AG09319 (cell line): ENCODE data around the gene LCNL1.
A peak's percentile ranks its signal among the peaks of the same experiment; 100 is the strongest.
"Not testable (repeated sequence)": the region's sequence is repeated elsewhere in the genome, so short reads cannot be mapped to it uniquely, and the experiment has no call there.

Experiments used
- DNase-seq: peaks from one replicate; pipeline ENCODE4 v3.0.0-alpha.2; 2010; ENCODE audit warnings: low read depth; ENCODE audit errors: extremely low read depth
- TF ChIP-seq, protein P1 (sequence below): IDR thresholded peaks from 2 replicates; pipeline ENCODE4 v1.5.1; 2011; ENCODE audit warnings: low read depth, mild to moderate bottlenecking, inconsistent platforms, low read length, moderate library complexity

Gene LCNL1

DNA sequence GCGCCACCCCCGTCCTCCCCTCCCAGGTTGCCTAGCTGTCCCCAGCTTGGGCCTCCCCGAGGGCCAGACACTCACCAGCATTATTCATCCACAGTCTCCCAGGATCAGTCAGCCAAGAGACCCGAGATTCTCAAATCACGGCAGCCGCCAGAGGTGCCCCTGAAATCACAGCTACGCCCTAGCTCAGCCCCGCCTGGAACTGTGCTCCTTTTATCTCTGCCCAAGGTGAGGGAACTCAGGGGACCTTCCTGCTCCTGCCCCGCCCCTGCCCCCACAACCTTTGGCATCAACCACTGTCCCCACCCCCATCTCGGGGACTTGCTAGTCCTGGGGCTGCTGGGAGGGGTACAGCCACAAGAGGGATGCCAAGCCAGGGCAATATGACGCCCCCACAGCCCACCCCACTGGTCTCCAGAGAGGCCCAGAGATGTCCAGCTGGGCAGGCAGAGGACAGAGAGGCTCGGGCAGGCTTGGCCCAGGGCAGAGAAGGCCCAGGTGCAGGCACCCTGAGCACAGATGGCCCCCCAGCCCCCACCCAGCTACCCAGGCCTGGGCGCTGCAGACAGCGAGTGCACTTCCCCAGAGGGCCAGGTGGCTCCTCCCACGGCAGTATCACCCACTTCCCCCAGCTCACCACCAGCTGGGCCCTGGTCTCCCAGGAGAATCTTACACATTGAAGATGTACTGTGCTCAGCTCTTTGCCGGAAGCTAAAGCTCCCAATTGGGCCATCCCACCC, 49.3 kb downstream of the LCNL1 start, which contains the start of gene FUT7:
FUT7 (minus strand) TSS at position 185 of the 737 bp plus-strand sequence; CDS start at position 88, 97 bp downstream.
- DNase-seq, result no peak
- TF ChIP-seq, protein P1, sequence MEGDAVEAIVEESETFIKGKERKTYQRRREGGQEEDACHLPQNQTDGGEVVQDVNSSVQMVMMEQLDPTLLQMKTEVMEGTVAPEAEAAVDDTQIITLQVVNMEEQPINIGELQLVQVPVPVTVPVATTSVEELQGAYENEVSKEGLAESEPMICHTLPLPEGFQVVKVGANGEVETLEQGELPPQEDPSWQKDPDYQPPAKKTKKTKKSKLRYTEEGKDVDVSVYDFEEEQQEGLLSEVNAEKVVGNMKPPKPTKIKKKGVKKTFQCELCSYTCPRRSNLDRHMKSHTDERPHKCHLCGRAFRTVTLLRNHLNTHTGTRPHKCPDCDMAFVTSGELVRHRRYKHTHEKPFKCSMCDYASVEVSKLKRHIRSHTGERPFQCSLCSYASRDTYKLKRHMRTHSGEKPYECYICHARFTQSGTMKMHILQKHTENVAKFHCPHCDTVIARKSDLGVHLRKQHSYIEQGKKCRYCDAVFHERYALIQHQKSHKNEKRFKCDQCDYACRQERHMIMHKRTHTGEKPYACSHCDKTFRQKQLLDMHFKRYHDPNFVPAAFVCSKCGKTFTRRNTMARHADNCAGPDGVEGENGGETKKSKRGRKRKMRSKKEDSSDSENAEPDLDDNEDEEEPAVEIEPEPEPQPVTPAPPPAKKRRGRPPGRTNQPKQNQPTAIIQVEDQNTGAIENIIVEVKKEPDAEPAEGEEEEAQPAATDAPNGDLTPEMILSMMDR, result no peak

DNA sequence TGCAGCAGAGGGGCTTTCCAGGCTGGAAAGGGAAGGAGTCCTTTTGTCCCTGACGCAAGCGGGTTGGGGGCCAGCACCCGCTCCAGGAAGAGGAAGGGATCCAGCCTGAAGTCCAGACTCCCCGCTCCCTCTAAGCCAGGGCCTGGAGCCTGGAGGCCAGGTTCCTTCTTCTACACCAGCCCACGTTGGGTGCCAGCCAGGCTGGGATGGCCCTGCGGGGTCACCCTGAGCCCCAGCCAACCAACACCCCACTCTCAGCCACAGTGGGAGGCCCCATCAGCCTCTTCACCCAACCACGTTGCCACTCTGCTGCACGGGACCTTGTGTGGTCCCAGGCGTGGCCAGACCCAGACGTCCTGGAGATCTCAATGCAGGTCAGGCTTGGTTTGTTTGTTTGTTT, 50.1 kb downstream of the LCNL1 start:
- TF ChIP-seq, protein P1, result no peak
- no peak for DNase-seq

DNA sequence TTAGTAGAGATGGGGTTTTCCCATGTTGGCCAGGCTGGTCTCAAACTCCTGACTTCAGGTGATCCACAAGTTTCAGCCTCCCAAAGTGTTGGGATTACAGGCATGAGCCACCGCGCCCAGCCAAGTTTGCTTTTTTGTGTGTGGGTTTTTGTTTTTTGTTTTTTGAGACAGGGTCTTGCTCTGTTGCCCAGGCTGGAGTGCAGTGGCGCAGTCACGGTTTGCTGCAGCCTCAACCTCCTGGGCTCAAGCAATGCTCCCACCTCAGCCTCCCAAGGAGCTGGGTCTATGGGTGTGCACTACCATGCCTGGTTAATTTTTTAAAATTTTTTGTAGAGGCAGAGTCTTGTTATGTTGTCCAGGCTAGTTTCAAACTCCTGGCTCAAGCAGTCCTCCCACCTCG, 50.7 kb downstream of the LCNL1 start:
- not testable (repeated sequence) for DNase-seq

DNA sequence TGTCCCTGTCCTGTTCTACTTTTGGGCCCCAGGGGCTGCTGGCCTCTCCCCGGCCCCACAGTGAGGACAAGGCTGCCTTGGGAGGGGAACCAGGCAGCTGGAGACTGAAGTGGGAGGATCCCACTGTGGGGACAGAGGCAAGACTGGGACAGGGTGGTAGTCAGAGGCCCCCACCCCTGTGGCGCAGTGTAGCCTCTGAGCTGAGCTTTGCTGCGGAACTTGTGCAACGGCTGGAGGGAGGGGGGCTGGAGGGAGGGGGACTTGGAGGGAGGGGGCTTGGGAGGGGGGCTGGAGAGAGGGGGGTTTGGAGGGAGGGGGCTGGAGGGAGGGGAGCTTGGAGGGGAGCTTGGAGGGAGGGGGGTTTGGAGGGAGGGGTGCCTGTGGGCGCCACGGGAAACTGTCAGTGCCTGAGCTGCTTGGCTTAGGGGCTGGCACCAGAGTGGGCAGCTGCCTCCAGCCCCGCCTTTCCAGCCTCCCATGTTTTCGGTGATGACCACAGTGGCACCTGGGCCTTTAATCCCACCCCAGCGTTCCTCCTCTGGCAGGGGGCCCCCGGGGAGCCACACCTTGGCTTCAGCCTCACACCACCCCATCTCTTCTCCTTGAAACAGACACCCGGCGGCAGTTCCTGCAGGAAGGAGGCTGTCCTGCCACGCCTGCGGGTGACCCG, 51.4 kb downstream of the LCNL1 start:
- TF ChIP-seq, protein P1, result no peak
- DNase-seq, result no peak

DNA sequence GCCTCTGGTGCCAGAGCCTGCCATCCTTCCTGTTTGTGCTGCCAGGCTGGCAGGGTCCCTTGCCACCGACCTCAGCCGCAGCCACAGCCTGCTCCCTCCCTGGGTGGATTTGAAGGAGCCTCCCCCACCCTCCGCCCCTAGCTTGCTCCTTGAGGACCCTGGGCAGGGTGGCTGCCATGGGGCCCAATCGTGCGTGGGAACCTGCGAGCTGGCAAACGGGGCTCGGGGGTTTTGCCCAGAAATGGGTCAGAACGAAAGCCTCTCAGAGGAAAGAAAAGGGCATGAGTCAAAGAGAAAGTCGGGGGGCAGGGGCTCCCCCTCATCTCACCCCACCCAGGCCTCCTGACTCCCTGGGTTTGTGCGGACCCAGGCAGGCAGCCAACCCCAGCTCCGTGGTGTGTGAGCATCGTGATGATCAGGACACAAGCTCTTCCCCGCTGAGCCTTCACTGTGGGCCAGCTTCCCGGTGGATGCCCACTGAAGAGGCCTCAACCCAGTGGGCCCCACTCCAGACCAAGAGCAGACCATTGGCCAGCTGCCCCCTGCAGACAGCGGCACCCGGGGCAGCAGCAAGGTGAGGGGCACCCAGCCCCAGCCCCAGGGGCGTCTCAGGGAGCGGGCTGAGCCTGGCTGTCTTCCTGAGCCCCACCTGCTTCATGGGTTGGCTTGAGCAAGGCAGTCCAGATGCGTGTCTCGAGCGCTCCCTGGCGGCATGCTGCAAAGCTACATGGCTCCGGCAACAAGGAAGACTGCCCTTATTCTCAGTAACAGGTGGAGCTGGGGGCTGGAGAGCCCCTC, 52.1 kb downstream of the LCNL1 start:
- TF ChIP-seq, protein P1, result peak; percentile 91
- peak; percentile 54 for DNase-seq
